ENCODE results near the gene CEP192. TPM values are rescaled to one million over a fixed set of nuclear protein-coding genes. Genes with fewer than 3 reads are reported as not detected.

The CEP192 gene
- total RNA-seq, 2 donors from 2014 or later: 20.1 to 27.2 TPM

DNA sequence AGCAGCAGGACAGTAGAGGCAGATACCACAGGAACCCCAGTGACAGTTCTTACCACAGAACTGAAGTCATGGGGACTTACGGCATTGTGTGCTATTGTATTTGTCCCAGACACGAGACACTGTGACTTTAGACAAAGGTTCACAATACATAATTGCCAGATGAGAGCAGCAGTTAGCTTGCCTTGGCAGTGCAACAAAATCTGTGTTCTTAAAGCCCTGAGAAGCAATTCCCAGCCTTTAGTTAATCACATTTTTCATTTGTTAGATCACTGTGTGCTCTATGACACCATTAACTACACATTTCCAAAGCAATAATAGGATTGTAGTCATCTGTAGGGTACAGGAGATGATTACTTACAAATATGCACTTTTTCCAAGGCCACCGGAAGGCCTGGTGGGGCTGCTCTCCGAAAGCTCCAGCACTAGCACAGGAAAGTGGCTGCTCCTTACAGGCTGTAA lies 129.8 kb downstream of the CEP192 start:
- H3K4me1 ChIP-seq (ENCODE audit: control insufficient read depth in 1 of 2, low read depth in 2 of 2): peaks cover 2 to 9% of the 10 kb centered on the region in 2 donors
- no peak for DNase-seq (ENCODE audit: low spot score)
- no peaks in the 10 kb centered on the region for H3K9me3 ChIP-seq
- peaks cover 17% of the 10 kb centered on the region for H3K36me3 ChIP-seq
- no peaks in the 10 kb centered on the region for H3K27me3 ChIP-seq (replicated peaks; ENCODE audit: insufficient read depth)
- peak overlapping the region in 1 of 2 donors; percentile 1 for H3K27ac ChIP-seq
- ATAC-seq (ENCODE audit: insufficient number of reproducible peaks, low FRiP score, low read depth): no peak
- no peak overlapping the region for H3K4me3 ChIP-seq
- TF ChIP-seq, protein P1, sequence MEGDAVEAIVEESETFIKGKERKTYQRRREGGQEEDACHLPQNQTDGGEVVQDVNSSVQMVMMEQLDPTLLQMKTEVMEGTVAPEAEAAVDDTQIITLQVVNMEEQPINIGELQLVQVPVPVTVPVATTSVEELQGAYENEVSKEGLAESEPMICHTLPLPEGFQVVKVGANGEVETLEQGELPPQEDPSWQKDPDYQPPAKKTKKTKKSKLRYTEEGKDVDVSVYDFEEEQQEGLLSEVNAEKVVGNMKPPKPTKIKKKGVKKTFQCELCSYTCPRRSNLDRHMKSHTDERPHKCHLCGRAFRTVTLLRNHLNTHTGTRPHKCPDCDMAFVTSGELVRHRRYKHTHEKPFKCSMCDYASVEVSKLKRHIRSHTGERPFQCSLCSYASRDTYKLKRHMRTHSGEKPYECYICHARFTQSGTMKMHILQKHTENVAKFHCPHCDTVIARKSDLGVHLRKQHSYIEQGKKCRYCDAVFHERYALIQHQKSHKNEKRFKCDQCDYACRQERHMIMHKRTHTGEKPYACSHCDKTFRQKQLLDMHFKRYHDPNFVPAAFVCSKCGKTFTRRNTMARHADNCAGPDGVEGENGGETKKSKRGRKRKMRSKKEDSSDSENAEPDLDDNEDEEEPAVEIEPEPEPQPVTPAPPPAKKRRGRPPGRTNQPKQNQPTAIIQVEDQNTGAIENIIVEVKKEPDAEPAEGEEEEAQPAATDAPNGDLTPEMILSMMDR (IDR thresholded peaks at IDR 0.05): no peak

DNA sequence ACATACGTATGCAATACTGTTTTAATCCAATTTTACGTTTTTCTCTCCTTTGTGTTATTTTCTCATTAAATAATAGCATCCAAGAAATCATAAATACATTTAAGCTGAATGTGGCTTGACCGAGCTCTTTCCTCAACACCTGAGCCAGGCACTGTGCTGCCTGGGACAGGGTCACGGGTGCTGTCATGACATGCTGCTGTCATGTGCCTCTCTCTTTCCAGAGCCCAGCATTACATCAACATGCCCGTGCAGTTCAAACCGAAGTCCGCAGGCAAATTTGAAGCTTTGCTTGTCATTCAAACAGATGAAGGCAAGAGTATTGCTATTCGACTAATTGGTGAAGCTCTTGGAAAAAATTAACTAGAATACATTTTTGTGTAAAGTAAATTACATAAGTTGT lies 133.2 kb downstream of the CEP192 start:
- DNase-seq (ENCODE audit: low spot score) (no peak), ATAC-seq (ENCODE audit: insufficient number of reproducible peaks, low FRiP score, low read depth) (no peak)
- no peak overlapping the region for H3K27ac ChIP-seq
- TF ChIP-seq, protein P1 (IDR thresholded peaks at IDR 0.05): no peak
- H3K4me1 ChIP-seq (ENCODE audit: control insufficient read depth in 1 of 2, low read depth in 2 of 2): peaks cover 2 to 9% of the 10 kb centered on the region in 2 donors
- no peaks in the 10 kb centered on the region for H3K9me3 ChIP-seq
- no peak overlapping the region for H3K4me3 ChIP-seq
- H3K36me3 ChIP-seq: peaks cover 15% of the 10 kb centered on the region
- H3K27me3 ChIP-seq (replicated peaks; ENCODE audit: insufficient read depth): no peaks in the 10 kb centered on the region

DNA sequence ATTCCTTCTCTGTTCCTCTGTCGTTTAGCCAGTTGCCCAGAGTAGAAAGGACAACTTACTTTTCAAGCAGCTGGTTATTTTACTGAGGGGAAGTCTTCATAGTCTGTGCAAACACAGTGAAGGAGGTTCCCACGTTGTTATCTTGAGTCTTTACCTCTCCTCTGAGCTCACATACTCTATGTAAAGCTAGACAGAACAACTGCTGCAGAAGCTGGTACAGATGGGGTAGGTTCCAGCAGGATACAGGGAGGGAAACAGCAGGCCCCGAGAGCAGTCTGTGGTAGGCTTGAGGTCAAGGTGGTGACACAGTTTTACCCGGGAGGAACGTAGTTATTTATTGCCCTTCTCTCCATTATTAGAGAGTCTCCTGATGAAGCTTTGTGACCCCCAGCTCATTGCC lies 134.0 kb downstream of the CEP192 start:
- Histone ChIP-seq H3K4me1 (ENCODE audit: control insufficient read depth in 1 of 2, low read depth in 2 of 2) (peaks cover 2 to 9% of the 10 kb centered on the region in 2 donors), H3K36me3 (peaks cover 15% of the 10 kb centered on the region), H3K27me3 (replicated peaks; ENCODE audit: insufficient read depth) (no peaks in the 10 kb centered on the region), H3K9me3 (no peaks in the 10 kb centered on the region), H3K4me3 (no peak overlapping the region), H3K27ac (no peak overlapping the region)
- TF ChIP-seq, protein P1 (IDR thresholded peaks at IDR 0.05): no peak
- ATAC-seq (ENCODE audit: insufficient number of reproducible peaks, low FRiP score, low read depth): no peak
- no peak for DNase-seq (ENCODE audit: low spot score)

DNA sequence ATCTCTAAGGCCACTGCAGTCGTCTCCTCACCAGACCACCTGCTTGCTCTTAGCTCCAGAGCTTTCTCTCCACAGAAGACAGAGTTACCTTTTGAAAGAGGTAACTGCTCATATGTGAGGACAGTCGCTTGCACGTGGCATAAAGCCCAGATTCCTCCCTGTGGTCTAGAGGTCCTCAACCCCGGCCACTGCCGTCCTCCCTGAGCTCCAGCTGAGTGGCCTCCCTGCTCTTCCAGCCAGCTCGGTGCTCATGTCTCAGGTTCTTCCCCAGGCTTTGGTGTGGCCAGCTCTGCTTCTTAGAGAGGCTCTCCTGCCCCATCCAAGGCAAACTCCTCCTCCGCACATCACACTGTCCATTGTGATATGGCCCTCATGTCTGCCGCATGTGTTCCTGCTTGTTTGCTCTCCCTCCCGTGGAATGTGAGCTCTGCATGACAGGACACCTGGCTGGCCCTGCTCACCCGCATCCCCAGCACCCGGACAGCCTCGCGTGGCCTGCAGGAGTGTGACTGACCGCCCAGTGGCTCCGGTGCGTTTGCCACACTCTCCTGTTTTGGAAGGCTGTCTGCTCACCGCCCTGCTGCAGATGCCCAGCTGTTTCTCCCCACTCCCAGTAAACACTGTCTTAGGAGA lies 135.9 kb downstream of the CEP192 start:
- no peak for ATAC-seq (ENCODE audit: insufficient number of reproducible peaks, low FRiP score, low read depth)
- H3K36me3 ChIP-seq: peaks cover 15% of the 10 kb centered on the region
- H3K4me1 ChIP-seq (ENCODE audit: control insufficient read depth in 1 of 2, low read depth in 2 of 2): no peaks in the 10 kb centered on the region
- H3K4me3 ChIP-seq: no peak overlapping the region
- no peaks in the 10 kb centered on the region for H3K9me3 ChIP-seq
- no peak for DNase-seq (ENCODE audit: low spot score)
- H3K27ac ChIP-seq: no peak overlapping the region
- TF ChIP-seq, protein P1 (IDR thresholded peaks at IDR 0.05): no peak
- no peaks in the 10 kb centered on the region for H3K27me3 ChIP-seq (replicated peaks; ENCODE audit: insufficient read depth)

DNA sequence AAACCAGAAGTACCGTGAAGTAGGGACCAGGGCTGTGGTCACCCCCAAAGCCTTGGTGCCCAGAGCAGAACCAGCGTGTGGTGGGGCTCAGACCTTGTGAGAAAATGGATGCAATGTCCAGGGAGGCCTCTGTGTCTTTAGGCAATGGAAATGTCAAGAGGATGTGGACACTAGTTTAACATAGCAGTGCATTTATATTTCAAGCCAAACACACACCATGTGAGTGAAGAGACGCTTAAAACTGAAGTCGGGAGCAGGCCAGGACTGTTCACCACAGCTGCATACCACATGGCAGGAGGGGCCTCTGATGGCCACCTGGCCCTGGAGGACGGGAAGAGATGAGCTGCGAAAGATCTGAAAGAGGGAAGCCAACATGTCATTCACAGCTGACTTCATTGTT lies 140.1 kb downstream of the CEP192 start:
- ATAC-seq (ENCODE audit: insufficient number of reproducible peaks, low FRiP score, low read depth) (no peak), DNase-seq (ENCODE audit: low spot score) (no peak)
- peaks cover 0 to 2% of the 10 kb centered on the region in 2 donors for H3K4me1 ChIP-seq (ENCODE audit: control insufficient read depth in 1 of 2, low read depth in 2 of 2)
- H3K27ac ChIP-seq: no peak overlapping the region
- H3K9me3 ChIP-seq: no peaks in the 10 kb centered on the region
- H3K36me3 ChIP-seq: peaks cover 10% of the 10 kb centered on the region
- TF ChIP-seq, protein P1 (IDR thresholded peaks at IDR 0.05): no peak
- no peak overlapping the region for H3K4me3 ChIP-seq
- no peaks in the 10 kb centered on the region for H3K27me3 ChIP-seq (replicated peaks; ENCODE audit: insufficient read depth)
